ENCODE measurements around the gene GCN1.

DNA sequence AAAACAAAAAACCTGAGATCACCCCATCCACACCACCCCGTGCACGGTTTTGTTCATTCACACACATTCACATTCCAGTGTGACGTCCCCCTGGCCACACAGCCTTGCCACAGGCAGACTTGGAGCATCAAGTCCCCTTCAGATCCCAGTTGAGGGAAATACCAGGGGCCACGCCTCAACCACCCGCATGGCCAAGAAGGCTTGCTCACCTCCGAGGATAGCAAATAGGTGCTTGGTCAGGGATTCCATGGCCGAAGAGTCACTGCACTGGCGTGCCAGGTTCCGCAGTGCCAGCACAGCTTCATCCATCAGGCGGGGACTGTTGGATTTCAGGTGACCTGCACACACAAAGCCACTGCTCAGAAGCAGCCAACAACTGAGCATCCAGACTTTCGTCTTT, 19.0 kb downstream of the GCN1 start:
- TF ChIP-seq, protein P1, sequence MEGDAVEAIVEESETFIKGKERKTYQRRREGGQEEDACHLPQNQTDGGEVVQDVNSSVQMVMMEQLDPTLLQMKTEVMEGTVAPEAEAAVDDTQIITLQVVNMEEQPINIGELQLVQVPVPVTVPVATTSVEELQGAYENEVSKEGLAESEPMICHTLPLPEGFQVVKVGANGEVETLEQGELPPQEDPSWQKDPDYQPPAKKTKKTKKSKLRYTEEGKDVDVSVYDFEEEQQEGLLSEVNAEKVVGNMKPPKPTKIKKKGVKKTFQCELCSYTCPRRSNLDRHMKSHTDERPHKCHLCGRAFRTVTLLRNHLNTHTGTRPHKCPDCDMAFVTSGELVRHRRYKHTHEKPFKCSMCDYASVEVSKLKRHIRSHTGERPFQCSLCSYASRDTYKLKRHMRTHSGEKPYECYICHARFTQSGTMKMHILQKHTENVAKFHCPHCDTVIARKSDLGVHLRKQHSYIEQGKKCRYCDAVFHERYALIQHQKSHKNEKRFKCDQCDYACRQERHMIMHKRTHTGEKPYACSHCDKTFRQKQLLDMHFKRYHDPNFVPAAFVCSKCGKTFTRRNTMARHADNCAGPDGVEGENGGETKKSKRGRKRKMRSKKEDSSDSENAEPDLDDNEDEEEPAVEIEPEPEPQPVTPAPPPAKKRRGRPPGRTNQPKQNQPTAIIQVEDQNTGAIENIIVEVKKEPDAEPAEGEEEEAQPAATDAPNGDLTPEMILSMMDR (IDR thresholded peaks at IDR 0.05), result no peak
- TF ChIP-seq POLR2A (IDR thresholded peaks at IDR 0.05), result no peak
